NCI-H1930 (cell line): ENCODE data around the gene CEP72.

Experiments
- DNase-seq, 2 experiments: peaks; one replicate each; lab custom pipeline; 2025; lab: John Stamatoyannopoulos, UW

CEP72 gene

GRCh38 chr5:638501-639252 lies 26.5 kb downstream of the CEP72 start:
- DNase-seq = no peak

- no peak for DNase-seq
Measured at GRCh38 chr5:639253-639530, 27.1 kb downstream of the CEP72 start.

- no peak for DNase-seq
Measured at GRCh38 chr5:639584-640213, 27.6 kb downstream of the CEP72 start.

- DNase-seq = no peak
Measured at GRCh38 chr5:640461-641330, 28.6 kb downstream of the CEP72 start.

DNA sequence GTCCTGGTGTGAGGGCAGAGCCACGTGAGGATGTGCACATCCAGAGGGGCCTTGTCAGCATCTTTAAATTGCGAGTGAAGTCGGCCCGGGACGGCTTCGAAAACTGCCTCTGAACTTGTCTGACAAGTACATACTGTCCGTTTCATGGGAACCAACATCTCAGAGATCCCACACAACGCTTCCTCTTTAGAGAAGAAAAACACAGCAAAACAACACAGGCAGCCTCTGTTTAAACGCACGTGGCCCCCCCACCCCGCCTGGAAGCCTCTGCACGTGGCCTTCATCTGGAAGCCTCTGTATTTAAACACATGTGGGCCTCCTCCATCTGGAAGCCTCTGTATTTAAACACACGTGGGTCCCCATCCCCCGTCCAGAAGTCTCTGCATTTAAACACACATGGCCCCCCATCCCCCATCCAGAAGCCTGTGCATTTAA lies 29.2 kb downstream of the CEP72 start:
- DNase-seq = no peak

GRCh38 chr5:642481-642880 lies 30.3 kb downstream of the CEP72 start:
- no peak for DNase-seq

- DNase-seq = no peak
Measured at GRCh38 chr5:643351-643801, 31.2 kb downstream of the CEP72 start.

DNA sequence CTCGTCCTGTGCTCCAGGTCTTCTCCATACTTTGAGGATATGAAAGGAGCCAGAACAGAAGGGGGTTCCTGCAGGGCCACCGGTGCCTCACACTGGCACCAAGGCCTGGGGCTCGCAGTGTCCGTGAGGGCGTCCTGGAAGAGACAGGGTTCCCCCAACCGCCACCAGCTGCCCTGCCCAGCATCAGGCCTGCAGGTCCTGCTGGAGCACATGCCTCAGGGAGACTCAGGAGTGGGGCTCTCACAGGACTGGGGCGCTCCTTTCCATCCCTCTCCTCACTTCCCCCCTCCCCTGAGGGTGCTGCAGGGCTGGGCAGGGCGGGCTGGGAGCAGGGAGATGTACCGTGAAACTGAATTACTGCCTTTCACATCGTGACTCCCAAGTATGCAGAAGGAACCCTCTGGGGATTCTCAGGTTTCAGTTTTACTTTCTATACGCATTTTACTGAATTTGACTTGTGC lies 31.7 kb downstream of the CEP72 start:
- no peak for DNase-seq

GRCh38 chr5:644509-644908 lies 32.4 kb downstream of the CEP72 start:
- no peak for DNase-seq

DNA sequence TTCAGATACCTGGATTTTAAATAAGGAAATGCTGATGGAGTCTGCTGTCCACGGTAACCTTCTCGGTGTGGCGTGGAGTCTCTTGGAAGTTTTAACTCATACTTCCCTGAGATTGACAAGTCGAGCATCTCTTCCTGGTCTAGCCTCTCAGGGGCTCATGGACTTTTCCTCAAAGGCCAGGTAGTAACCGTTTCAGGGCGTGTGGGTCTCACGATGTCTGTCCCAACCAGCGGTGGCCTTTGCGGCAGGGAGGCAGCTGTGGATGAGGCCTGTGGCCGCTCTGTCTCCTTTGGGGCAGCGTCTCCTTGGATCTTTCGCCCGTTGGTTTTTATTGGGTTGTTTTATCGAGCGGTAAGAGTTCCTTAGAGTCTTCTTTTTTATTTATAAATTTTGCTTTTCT lies 32.8 kb downstream of the CEP72 start:
- DNase-seq = no peak

- DNase-seq = no peak
Measured at GRCh38 chr5:645421-645820, 33.3 kb downstream of the CEP72 start.

- DNase-seq = no peak
Measured at GRCh38 chr5:646396-647201, 34.5 kb downstream of the CEP72 start.

GRCh38 chr5:647311-647710 lies 35.2 kb downstream of the CEP72 start:
- no peak for DNase-seq

- DNase-seq = no peak
Measured at GRCh38 chr5:647727-648126, 35.6 kb downstream of the CEP72 start.

DNA sequence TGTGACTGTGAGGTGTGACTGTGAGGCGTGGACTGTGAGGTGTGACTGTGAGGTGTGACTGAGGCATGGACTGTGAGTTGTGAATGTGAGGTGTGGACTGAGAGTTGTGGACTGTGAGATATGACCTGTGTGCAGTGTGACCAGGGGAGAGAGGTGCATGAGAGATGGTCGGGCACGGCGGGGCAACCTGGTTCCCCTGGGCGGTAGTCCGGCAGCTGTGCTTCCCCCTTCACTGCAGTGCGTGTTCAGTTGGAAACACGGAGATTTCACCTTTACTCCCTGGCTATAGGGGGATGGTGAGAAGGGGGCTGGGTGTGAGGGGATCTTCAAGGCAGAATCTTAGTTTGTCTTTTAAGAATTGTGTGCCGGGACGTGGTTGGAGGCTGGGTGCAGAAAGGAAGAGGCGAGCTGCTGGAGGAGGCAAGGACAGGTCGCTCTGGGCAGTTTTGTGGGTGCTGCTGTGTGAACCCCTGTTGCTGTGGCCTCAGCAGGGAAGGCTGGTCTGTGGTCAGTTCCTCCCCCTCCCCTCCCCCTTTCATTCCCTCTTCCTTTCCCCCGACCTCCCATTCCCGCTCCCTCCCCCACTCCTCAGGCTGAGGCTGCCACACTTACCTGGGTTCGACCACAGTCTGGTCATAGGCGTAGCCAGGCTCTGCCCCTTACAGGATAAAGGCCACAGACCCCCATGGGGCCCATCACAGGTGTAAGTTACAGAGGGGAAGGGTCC lies 39.3 kb downstream of the CEP72 start:
- no peak for DNase-seq

- DNase-seq = no peak
Measured at GRCh38 chr5:652023-652515, 39.9 kb downstream of the CEP72 start.

GRCh38 chr5:652773-653350 lies 40.7 kb downstream of the CEP72 start:
- no peak for DNase-seq

DNA sequence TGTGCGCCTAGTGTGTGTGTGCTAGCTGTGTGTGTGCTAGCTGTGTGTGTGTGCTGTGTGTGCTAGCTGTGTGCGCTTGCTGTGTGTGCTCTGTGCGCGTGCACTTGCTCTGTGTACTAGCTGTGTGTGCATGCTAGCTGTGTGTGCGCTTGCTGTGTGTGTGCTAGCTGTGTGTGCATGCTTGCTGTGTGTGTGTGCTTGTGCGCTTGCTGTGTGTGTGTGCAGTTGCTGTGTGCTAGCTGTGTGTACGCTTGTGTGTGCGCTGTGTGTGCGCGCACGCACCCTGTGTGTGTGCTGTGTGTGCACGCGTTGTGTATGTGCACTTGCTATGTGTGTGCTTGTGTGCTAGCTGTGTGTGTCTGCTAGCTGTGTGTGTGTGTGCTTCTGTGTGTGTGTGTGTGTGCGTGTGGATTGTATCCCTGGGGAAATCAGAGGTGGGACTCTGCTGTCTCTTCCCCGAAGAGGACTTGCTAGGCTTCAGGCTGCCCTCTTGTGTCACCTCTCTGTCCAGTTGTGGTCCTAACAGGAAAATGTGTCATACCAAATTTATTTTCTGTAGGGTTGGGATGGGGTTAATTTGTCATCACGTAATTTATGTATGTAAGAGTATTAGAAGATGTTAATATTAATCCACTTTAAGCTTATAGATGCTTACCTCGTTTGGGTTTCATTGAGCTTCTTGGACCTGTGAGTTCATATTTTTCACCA lies 42.1 kb downstream of the CEP72 start:
- no peak for DNase-seq

DNA sequence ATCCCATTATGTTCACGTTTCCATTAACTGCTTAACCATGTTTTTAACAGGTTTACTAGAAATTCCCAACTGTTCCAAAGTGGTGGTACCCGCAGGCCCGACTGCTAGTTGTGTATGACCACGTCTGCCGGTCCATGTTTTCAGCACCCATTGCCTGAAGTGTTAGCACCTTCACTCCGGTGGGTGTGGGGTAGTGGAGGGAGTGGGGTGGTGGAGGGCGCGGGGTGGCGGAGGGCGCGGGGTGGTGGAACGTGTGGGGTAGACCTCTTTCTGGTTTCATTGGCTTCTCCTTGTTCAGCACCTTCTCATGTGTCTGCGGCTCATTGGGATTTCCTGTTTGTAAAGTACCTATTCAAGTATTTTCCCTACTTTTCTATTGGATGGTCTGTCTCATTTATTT lies 43.3 kb downstream of the CEP72 start:
- no peak for DNase-seq

DNA sequence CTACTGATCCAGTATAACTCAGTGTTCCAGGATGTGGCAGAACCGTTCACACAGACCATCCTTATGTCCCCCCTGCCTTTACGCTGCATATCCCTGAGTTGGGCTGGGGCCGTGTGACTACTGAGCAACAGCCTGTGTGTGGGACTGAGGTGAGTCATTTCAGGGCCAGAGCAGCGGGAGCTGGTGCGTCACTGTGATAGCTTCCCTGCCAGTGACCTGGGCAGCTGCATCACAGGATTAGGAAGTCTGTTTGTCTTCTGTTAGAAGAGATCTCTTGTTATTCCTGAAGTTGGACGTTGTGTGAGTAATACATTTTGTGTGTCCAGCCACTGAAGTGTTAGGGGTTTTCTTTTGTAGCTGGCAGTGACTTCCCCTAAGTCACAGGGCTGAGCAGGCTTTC lies 45.4 kb downstream of the CEP72 start:
- DNase-seq = no peak
